Lung (tissue), 12 donors: ENCODE results near the gene COL13A1. TPM values are rescaled to one million over a fixed set of nuclear protein-coding genes. Genes with fewer than 3 reads are reported as not detected.

Experiments
- ATAC-seq: fragments of 200-7000 bp; cut with Tn5 transposase; one replicate; pipeline ENCODE4 v1.9.1; 2020; ENCODE audit warnings: moderate number of reproducible peaks; ENCODE audit not compliant: insufficient read depth, low FRiP score
- DNase-seq, 3 donors: peaks; one replicate each; pipeline ENCODE4 v3.0.0-alpha.2; 2013 to 2017
- H3K27ac ChIP-seq, 2 donors: one replicate each; pipeline ENCODE4 v1.5.1; 2013; ENCODE audit warnings: mild to moderate bottlenecking in 2 of 2, moderate library complexity in 2 of 2, control low read depth in 1 of 2, inconsistent platforms in 1 of 2, low read depth in 1 of 2, low read length in 1 of 2
- H3K27me3 ChIP-seq, 3 donors: one replicate each; pipeline ENCODE4 v1.5.1; 2013; ENCODE audit warnings: low read length in 2 of 3; ENCODE audit not compliant: control insufficient read depth in 3 of 3, insufficient read depth in 3 of 3
- H3K36me3 ChIP-seq, 4 donors: one replicate each; pipeline ENCODE4 v1.5.1; 2013; ENCODE audit warnings: low read length in 4 of 4, mild to moderate bottlenecking in 1 of 4, moderate library complexity in 1 of 4; ENCODE audit not compliant: control insufficient read depth in 4 of 4, insufficient read depth in 4 of 4
- H3K4me1 ChIP-seq, 5 donors: one replicate each; pipeline ENCODE4 v1.5.1; 2013; ENCODE audit warnings: low read length in 5 of 5, mild to moderate bottlenecking in 2 of 5, moderate library complexity in 1 of 5; ENCODE audit not compliant: control insufficient read depth in 5 of 5, insufficient read depth in 5 of 5
- H3K4me3 ChIP-seq: one replicate; pipeline ENCODE4 v1.5.1; 2013; ENCODE audit warnings: mild to moderate bottlenecking, control low read depth, moderate library complexity
- H3K9ac ChIP-seq, 2 donors: one replicate each; pipeline ENCODE4 v1.5.1; 2013; ENCODE audit warnings: low read length in 2 of 2, control low read depth in 1 of 2; ENCODE audit not compliant: insufficient read depth in 1 of 2
- H3K9me3 ChIP-seq, 4 donors: one replicate each; pipeline ENCODE4 v1.5.1; 2013; ENCODE audit warnings: low read length in 3 of 4, mild to moderate bottlenecking in 1 of 4, moderate library complexity in 1 of 4; ENCODE audit not compliant: control insufficient read depth in 4 of 4, insufficient read depth in 3 of 4
- CTCF ChIP-seq: IDR thresholded peaks from 2 replicates; pipeline ENCODE4 v1.5.1; 2012; ENCODE audit warnings: mild to moderate bottlenecking; ENCODE audit errors: control extremely low read depth, extremely low read depth
- WGBS, 2 donors: extraction: QIAGEN DNeasy Blood & Tissue Kit; methylation state at CpG; one replicate each; pipeline ENCODE4 v1.1.7; 2013; 5-methylcytosine and 5-hydroxymethylcytosine counted together
- polyA plus RNA-seq, 2 donors: library from polyadenylated mRNA; stranded (reverse); fragments of 200-250 nt; gene quantifications; one replicate each; pipeline ENCODE4 v1.2.1, GENCODE V29; 2013
- total RNA-seq, 2 donors: library from RNA; depleted of rRNA in 1 of 2; stranded (reverse); fragments of >200 nt in 1 of 2; gene quantifications; one replicate each; pipeline ENCODE4 v1.2.1, GENCODE V29; 2014 to 2021
- donor health status: control.
- donor health status: control.
- donor health status: Bipolar disorder and iron deficiency.
- donor health status: healthy.
- donor health status: DM: yes; HTN: yes; CAD: no.

COL13A1 gene
- total and polyA plus RNA-seq, 4 donors: 2.7 to 42.1 (median 5.6) TPM

GRCh38 chr10:69840773-69841172 is 39.1 kb downstream of the COL13A1 start:
- WGBS, 2 donors: 87 to 94% methylated on average over 9 of the region's 9 CpGs
- H3K4me1 ChIP-seq: peaks cover 0 to 51% (median 4%) of the 10 kb centered on the region in 5 donors
- H3K27me3 ChIP-seq: no peaks in the 10 kb centered on the region
- no peak overlapping the region for H3K9ac ChIP-seq
- H3K36me3 ChIP-seq: no peaks in the 10 kb centered on the region
- DNase-seq: no peak
- H3K27ac ChIP-seq: no peak overlapping the region
- peaks cover 0 to 2% (median 0%) of the 10 kb centered on the region in 4 donors for H3K9me3 ChIP-seq
- H3K4me3 ChIP-seq: no peak overlapping the region
- TF ChIP-seq CTCF: no peak
- ATAC-seq: no peak

- H3K9me3 ChIP-seq: no peaks in the 10 kb centered on the region
- 77 to 84% methylated on average over 8 of the region's 8 CpGs for WGBS, 2 donors
- H3K27me3 ChIP-seq: no peaks in the 10 kb centered on the region
- no peak for ATAC-seq
- TF ChIP-seq CTCF: no peak
- no peak overlapping the region for H3K4me3 ChIP-seq
- H3K36me3 ChIP-seq: no peaks in the 10 kb centered on the region
- H3K9ac ChIP-seq: no peak overlapping the region
- H3K27ac ChIP-seq: no peak overlapping the region
- peaks cover 0 to 53% (median 10%) of the 10 kb centered on the region in 5 donors for H3K4me1 ChIP-seq
- no peak for DNase-seq
Measured at GRCh38 chr10:69842020-69842419, 40.3 kb downstream of the COL13A1 start.

- Histone ChIP-seq H3K27me3 (no peaks in the 10 kb centered on the region), H3K27ac (no peak overlapping the region), H3K9me3 (no peaks in the 10 kb centered on the region), H3K4me3 (no peak overlapping the region), H3K9ac (no peak overlapping the region), H3K36me3 (no peaks in the 10 kb centered on the region), H3K4me1 (peaks cover 0 to 53% (median 11%) of the 10 kb centered on the region in 5 donors)
- ATAC-seq (no peak), DNase-seq (peak; percentile 40 to 58 (median 45))
- 85 to 86% methylated on average over 10 of the region's 10 CpGs for WGBS, 2 donors
- TF ChIP-seq CTCF: no peak
Measured at GRCh38 chr10:69842882-69843281, 41.2 kb downstream of the COL13A1 start.

GRCh38 chr10:69843923-69844322 is 42.2 kb downstream of the COL13A1 start:
- Histone ChIP-seq H3K27me3 (no peaks in the 10 kb centered on the region), H3K27ac (no peak overlapping the region), H3K9me3 (no peaks in the 10 kb centered on the region), H3K9ac (no peak overlapping the region), H3K4me1 (peaks cover 0 to 46% (median 10%) of the 10 kb centered on the region in 5 donors), H3K36me3 (no peaks in the 10 kb centered on the region), H3K4me3 (no peak overlapping the region)
- no peak for TF ChIP-seq CTCF
- DNase-seq: no peak
- ATAC-seq: no peak
- 93 to 94% methylated on average over 6 of the region's 6 CpGs for WGBS, 2 donors
